GM12878 (cell line): ENCODE results near the gene APOBEC3C.

ENCODE experiments used
- CTCF ChIP-seq, 3 experiments: IDR thresholded peaks in 2 of 3; conservative IDR thresholded peaks in 1 of 3; 2 replicates each; pipeline ENCODE4 v1.5.1; 2011; ENCODE audit warnings: low read depth in 3 of 3, low read length in 3 of 3, mild to moderate bottlenecking in 3 of 3, control low read depth in 2 of 3, moderate library complexity in 2 of 3, inconsistent platforms in 1 of 3, mixed read lengths in 1 of 3; ENCODE audit not compliant: control insufficient read depth in 2 of 3, insufficient read depth in 1 of 3; ENCODE audit errors: extremely low read depth in 1 of 3
- EZH2 ChIP-seq: IDR thresholded peaks from 2 replicates; pipeline ENCODE4 v1.6.1; 2012; ENCODE audit warnings: low read depth, mild to moderate bottlenecking, control low read depth, inconsistent platforms, low read length, borderline replicate concordance; ENCODE audit not compliant: control insufficient read depth
- POLR2A ChIP-seq: IDR thresholded peaks from 2 replicates; pipeline ENCODE4 v1.6.1; 2011; ENCODE audit warnings: low read depth, mild to moderate bottlenecking, low read length

GRCh38 chr22:39021552-39022250 is 7.6 kb downstream of the APOBEC3C start:
- TF ChIP-seq POLR2A (no peak), EZH2 (no peak), CTCF (IDR thresholded peaks at IDR 0.05 in 2 of 3, conservative IDR thresholded peaks at IDR 0.05 in 1 of 3; ENCODE audit: control insufficient read depth in 2 of 3, extremely low read depth in 1 of 3, insufficient read depth in 1 of 3, low read depth in 3 of 3, low read length in 3 of 3) (no peak)
